ENCODE measurements around the gene WNK1.

Gene WNK1

GRCh38 chr12:916712-917445 is 164.5 kb downstream of the WNK1 start:
- TF ChIP-seq CTCF (IDR thresholded peaks at IDR 0.05), result no peak
- H3K4me2 ChIP-seq (ENCODE audit: low read length), result no peak overlapping the region
- H3K27me3 ChIP-seq (ENCODE audit: control insufficient read depth, insufficient read depth, low read length), result no peaks in the 10 kb centered on the region
- H3K36me3 ChIP-seq (ENCODE audit: control insufficient read depth, insufficient read depth, low read length), result no peaks in the 10 kb centered on the region
- H3K4me3 ChIP-seq (ENCODE audit: low read depth, low read length), result no peak overlapping the region
- no peaks in the 10 kb centered on the region for H3K4me1 ChIP-seq
- no peaks in the 10 kb centered on the region for H3K9me3 ChIP-seq (ENCODE audit: control insufficient read depth, low read length)
- H3K79me2 ChIP-seq, result peaks cover 2% of the 10 kb centered on the region
- no peak overlapping the region for H3K9ac ChIP-seq
- H3K27ac ChIP-seq, result no peak overlapping the region
- H2AFZ ChIP-seq, result no peak overlapping the region

DNA sequence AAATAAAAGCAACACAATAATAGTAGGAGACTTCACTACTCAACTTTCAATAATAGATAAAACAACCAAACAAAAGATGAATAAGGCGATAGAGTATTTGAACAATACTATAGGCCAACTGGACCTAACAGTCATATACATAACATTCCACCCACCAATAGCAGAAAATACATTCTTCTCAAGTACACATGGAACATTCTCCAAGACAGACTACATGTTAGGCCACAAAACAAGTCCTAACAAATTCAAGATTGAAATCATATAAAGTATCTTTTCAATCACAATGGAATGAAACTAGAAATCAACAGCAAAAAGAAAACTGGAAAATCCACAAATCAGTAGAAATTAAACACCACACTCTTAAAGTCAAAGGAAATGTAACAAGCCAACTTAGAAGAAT is 168.3 kb downstream of the WNK1 start:
- Histone ChIP-seq H3K4me1 (no peaks in the 10 kb centered on the region), H3K9me3 (ENCODE audit: control insufficient read depth, low read length) (no peaks in the 10 kb centered on the region), H3K9ac (no peak overlapping the region), H3K36me3 (ENCODE audit: control insufficient read depth, insufficient read depth, low read length) (no peaks in the 10 kb centered on the region), H3K4me3 (ENCODE audit: low read depth, low read length) (no peak overlapping the region), H3K79me2 (peaks cover 2% of the 10 kb centered on the region), H3K27ac (no peak overlapping the region), H2AFZ (no peak overlapping the region), H3K4me2 (ENCODE audit: low read length) (no peak overlapping the region), H3K27me3 (ENCODE audit: control insufficient read depth, insufficient read depth, low read length) (no peaks in the 10 kb centered on the region)
- no peak for TF ChIP-seq CTCF (IDR thresholded peaks at IDR 0.05)

GRCh38 chr12:922285-922684 is 169.9 kb downstream of the WNK1 start:
- H2AFZ ChIP-seq, result no peak overlapping the region
- no peaks in the 10 kb centered on the region for H3K27me3 ChIP-seq (ENCODE audit: control insufficient read depth, insufficient read depth, low read length)
- no peak for TF ChIP-seq CTCF (IDR thresholded peaks at IDR 0.05)
- peaks cover 2% of the 10 kb centered on the region for H3K79me2 ChIP-seq
- no peak overlapping the region for H3K4me3 ChIP-seq (ENCODE audit: low read depth, low read length)
- H3K27ac ChIP-seq, result no peak overlapping the region
- H3K9me3 ChIP-seq (ENCODE audit: control insufficient read depth, low read length), result no peaks in the 10 kb centered on the region
- no peaks in the 10 kb centered on the region for H3K36me3 ChIP-seq (ENCODE audit: control insufficient read depth, insufficient read depth, low read length)
- no peak overlapping the region for H3K9ac ChIP-seq
- H3K4me1 ChIP-seq, result no peaks in the 10 kb centered on the region
- no peak overlapping the region for H3K4me2 ChIP-seq (ENCODE audit: low read length)

GRCh38 chr12:926641-927040 is 174.3 kb downstream of the WNK1 start:
- no peaks in the 10 kb centered on the region for H3K36me3 ChIP-seq (ENCODE audit: control insufficient read depth, insufficient read depth, low read length)
- no peak overlapping the region for H3K4me3 ChIP-seq (ENCODE audit: low read depth, low read length)
- no peak overlapping the region for H3K9ac ChIP-seq

More at GRCh38 chr12:926641-927040, 174.3 kb downstream of the WNK1 start:
- H3K79me2 ChIP-seq, result no peaks in the 10 kb centered on the region
- H3K27me3 ChIP-seq (ENCODE audit: control insufficient read depth, insufficient read depth, low read length), result no peaks in the 10 kb centered on the region
- H3K9me3 ChIP-seq (ENCODE audit: control insufficient read depth, low read length), result no peaks in the 10 kb centered on the region
- no peaks in the 10 kb centered on the region for H3K4me1 ChIP-seq
- H3K4me2 ChIP-seq (ENCODE audit: low read length), result no peak overlapping the region
- no peak for TF ChIP-seq CTCF (IDR thresholded peaks at IDR 0.05)
- H2AFZ ChIP-seq, result no peak overlapping the region
- H3K27ac ChIP-seq, result no peak overlapping the region

Data from parathyroid adenoma (tissue), 2 donors.